Keratinocyte (primary cell): ENCODE measurements around the gene NMBR. TPM values are rescaled to one million over a fixed set of nuclear protein-coding genes. Genes with fewer than 3 reads are reported as not detected.

Source experiments
- DNase-seq: peaks from one replicate; pipeline ENCODE4 v3.0.0-alpha.2; 2011; ENCODE audit warnings: low read depth, missing footprints, low spot score
- FAIRE-seq: peaks from 2 replicates; lab custom pipeline; 2011; peaks lifted over from hg19 to GRCh38; lab: Jason Lieb, UNC
- H2AFZ ChIP-seq: 2 replicates; pipeline ENCODE4 v1.6.0; 2012; ENCODE audit warnings: low read length, control low read depth, inconsistent platforms; ENCODE audit not compliant: control insufficient read depth
- H3K27ac ChIP-seq: 2 replicates; pipeline ENCODE4 v1.5.1; 2011; ENCODE audit warnings: low read length; ENCODE audit not compliant: control insufficient read depth, insufficient read depth
- H3K27me3 ChIP-seq: 3 replicates; pipeline ENCODE4 v1.6.0; 2011; ENCODE audit warnings: low read length; ENCODE audit not compliant: control insufficient read depth, insufficient read depth; ENCODE audit errors: extremely low read depth
- H3K36me3 ChIP-seq, 2 experiments: 2 replicates in 1 of 2; 3 replicates in 1 of 2; pipeline ENCODE4 v1.5.1; 2011; ENCODE audit warnings: low read length in 2 of 2, mild to moderate bottlenecking in 1 of 2; ENCODE audit not compliant: control insufficient read depth in 2 of 2, insufficient read depth in 2 of 2; ENCODE audit errors: extremely low read depth in 1 of 2
- H3K4me1 ChIP-seq: 3 replicates; pipeline ENCODE4 v1.5.1; 2011; ENCODE audit warnings: low read length; ENCODE audit not compliant: control insufficient read depth, insufficient read depth; ENCODE audit errors: extremely low read depth
- H3K4me2 ChIP-seq: 3 replicates; pipeline ENCODE4 v1.6.0; 2011; ENCODE audit warnings: low read depth, low read length; ENCODE audit not compliant: control insufficient read depth, insufficient read depth; ENCODE audit errors: extremely low read depth
- H3K4me3 ChIP-seq, 3 experiments: fragments of 200-600 bp in 1 of 3; sonication (generic) in 1 of 3; 2 replicates in 2 of 3; 3 replicates in 1 of 3; pipeline ENCODE4 v1.5.1; 2011 to 2016; ENCODE audit warnings: low read length in 3 of 3, mild to moderate bottlenecking in 3 of 3, control low read depth in 2 of 3, inconsistent platforms in 1 of 3, low read depth in 1 of 3, mixed read lengths in 1 of 3, mixed run types in 1 of 3, moderate library complexity in 1 of 3; ENCODE audit not compliant: control insufficient read depth in 2 of 3, insufficient read depth in 2 of 3; ENCODE audit errors: extremely low read depth in 1 of 3
- H3K79me2 ChIP-seq: 2 replicates; pipeline ENCODE4 v1.6.0; 2012; ENCODE audit warnings: low read length; ENCODE audit not compliant: control insufficient read depth, insufficient read depth
- H3K9ac ChIP-seq: 3 replicates; pipeline ENCODE4 v1.6.0; 2011; ENCODE audit warnings: low read length; ENCODE audit not compliant: control insufficient read depth, insufficient read depth; ENCODE audit errors: extremely low read depth
- H3K9me1 ChIP-seq: 3 replicates; pipeline ENCODE4 v1.6.0; 2011; ENCODE audit warnings: low read length; ENCODE audit not compliant: control insufficient read depth, insufficient read depth; ENCODE audit errors: extremely low read depth
- H3K9me3 ChIP-seq: 2 replicates; pipeline ENCODE4 v1.5.1; 2012; ENCODE audit warnings: low read depth, low read length; ENCODE audit not compliant: control insufficient read depth
- H4K20me1 ChIP-seq: 3 replicates; pipeline ENCODE4 v1.6.0; 2011; ENCODE audit warnings: low read length; ENCODE audit not compliant: control insufficient read depth, insufficient read depth; ENCODE audit errors: extremely low read depth
- CTCF ChIP-seq, 3 experiments: IDR thresholded peaks in 1 of 3; conservative IDR thresholded peaks in 1 of 3; optimal IDR thresholded peaks in 1 of 3; 2 replicates in 2 of 3; 3 replicates in 1 of 3; pipeline versions ENCODE3 to v1.5.1; 2011; ENCODE audit warnings: low read length in 3 of 3, mild to moderate bottlenecking in 3 of 3, moderate library complexity in 2 of 3, control low read depth in 1 of 3, inconsistent platforms in 1 of 3; ENCODE audit not compliant: insufficient read depth in 2 of 3; ENCODE audit errors: extremely low read depth in 1 of 3
- EZH2 ChIP-seq: IDR thresholded peaks from one replicate; pipeline ENCODE4 v1.6.1; 2012; ENCODE audit warnings: inconsistent platforms, mild to moderate bottlenecking, low read length, moderate library complexity
- dilution Hi-C: fragments of 300-500 bp; cut with MboI; formaldehyde crosslinking; loops from one replicate; pipeline ENCODE4 v1.7.0; 2020; ENCODE audit warnings: low sequenced_read_pairs; ENCODE audit not compliant: extremely low pct_ligation_motif_present
- polyA plus RNA-seq, 5 experiments: library from polyadenylated mRNA; depleted of rRNA in 3 of 5; stranded (reverse) in 3 of 5; stranded (forward) in 1 of 5; unstranded in 1 of 5; fragments of >200 nt; gene quantifications; 1 replicate in 1 of 5; 2 replicates in 3 of 5; 3 replicates in 1 of 5; pipeline versions ENCODE4 v1.2.1 to v1.2.3, GENCODE V29; 2011 to 2012; ENCODE audit warnings: missing spikeins in 2 of 5, low read depth in 1 of 5, low replicate concordance in 1 of 5

Gene NMBR
- polyA plus RNA-seq, 1 donor (not counting 4 experiments of a cell fraction or from before 2014, with no cell fraction given), result not detected

GRCh38 chr6:142055219-142055618 lies 91.7 kb downstream of the NMBR start:
- Histone ChIP-seq H3K79me2 (no peaks in the 10 kb centered on the region), H3K27me3 (no peaks in the 10 kb centered on the region), H3K4me2 (no peak overlapping the region), H3K9ac (no peak overlapping the region), H2AFZ (no peak overlapping the region), H3K4me1 (no peaks in the 10 kb centered on the region), H3K4me3 (no peak overlapping the region), H3K9me1 (no peaks in the 10 kb centered on the region), H4K20me1 (no peaks in the 10 kb centered on the region), H3K9me3 (no peaks in the 10 kb centered on the region), H3K27ac (no peak overlapping the region), H3K36me3 (no peaks in the 10 kb centered on the region)
- DNase-seq, result no peak
- dilution Hi-C loops, result no loop called here
- FAIRE-seq, result peak; percentile 46
- TF ChIP-seq CTCF (optimal IDR thresholded peaks at IDR 0.05 in 1 of 3, IDR thresholded peaks at IDR 0.05 in 1 of 3, conservative IDR thresholded peaks at IDR 0.05 in 1 of 3; ENCODE audit: extremely low read depth in 1 of 3, insufficient read depth in 2 of 3, low read length in 3 of 3) (no peak), EZH2 (no peak)

- Histone ChIP-seq H3K9me1 (no peaks in the 10 kb centered on the region), H3K9me3 (no peaks in the 10 kb centered on the region), H3K79me2 (no peaks in the 10 kb centered on the region), H2AFZ (no peak overlapping the region), H3K27ac (no peak overlapping the region), H3K4me1 (no peaks in the 10 kb centered on the region), H3K27me3 (no peaks in the 10 kb centered on the region), H3K36me3 (no peaks in the 10 kb centered on the region), H3K4me3 (no peak overlapping the region), H3K4me2 (no peak overlapping the region), H4K20me1 (no peaks in the 10 kb centered on the region), H3K9ac (no peak overlapping the region)
- no peak for TF ChIP-seq EZH2
- dilution Hi-C loops, result no loop called here
- FAIRE-seq (no peak), DNase-seq (no peak)
Observed at GRCh38 chr6:142051404-142051803, 95.5 kb downstream of the NMBR start.

GRCh38 chr6:142048593-142048980 lies 98.3 kb downstream of the NMBR start:
- H3K27ac ChIP-seq, result no peak overlapping the region
- FAIRE-seq (no peak), DNase-seq (no peak)
- no peaks in the 10 kb centered on the region for H3K36me3 ChIP-seq
- no peaks in the 10 kb centered on the region for H3K9me3 ChIP-seq
- H4K20me1 ChIP-seq, result no peaks in the 10 kb centered on the region
- no peaks in the 10 kb centered on the region for H3K27me3 ChIP-seq
- no peak for TF ChIP-seq CTCF (optimal IDR thresholded peaks at IDR 0.05 in 1 of 3, IDR thresholded peaks at IDR 0.05 in 1 of 3, conservative IDR thresholded peaks at IDR 0.05 in 1 of 3; ENCODE audit: extremely low read depth in 1 of 3, insufficient read depth in 2 of 3, low read length in 3 of 3)
- no peaks in the 10 kb centered on the region for H3K9me1 ChIP-seq
- H3K79me2 ChIP-seq, result no peaks in the 10 kb centered on the region
- H3K4me1 ChIP-seq, result no peaks in the 10 kb centered on the region
- no peak overlapping the region for H3K9ac ChIP-seq
- no peak overlapping the region for H3K4me3 ChIP-seq
- H3K4me2 ChIP-seq, result no peak overlapping the region
- dilution Hi-C loops, result no loop called here
- H2AFZ ChIP-seq, result no peak overlapping the region
